NT2/D1 (cell line): ENCODE results near the gene CARHSP1.

Source experiments
- SUZ12 ChIP-seq: IDR thresholded peaks from 2 replicates; pipeline ENCODE4 v1.6.1; 2011; ENCODE audit not compliant: insufficient read length, insufficient read depth; ENCODE audit errors: extremely low read depth
- YY1 ChIP-seq: IDR thresholded peaks from 2 replicates; pipeline ENCODE4 v1.6.1; 2011; ENCODE audit not compliant: insufficient read length, insufficient read depth
- ZNF274 ChIP-seq: IDR thresholded peaks from 2 replicates; pipeline ENCODE4 v1.6.1; 2011; ENCODE audit warnings: mild to moderate bottlenecking, low read depth, low read length

DNA sequence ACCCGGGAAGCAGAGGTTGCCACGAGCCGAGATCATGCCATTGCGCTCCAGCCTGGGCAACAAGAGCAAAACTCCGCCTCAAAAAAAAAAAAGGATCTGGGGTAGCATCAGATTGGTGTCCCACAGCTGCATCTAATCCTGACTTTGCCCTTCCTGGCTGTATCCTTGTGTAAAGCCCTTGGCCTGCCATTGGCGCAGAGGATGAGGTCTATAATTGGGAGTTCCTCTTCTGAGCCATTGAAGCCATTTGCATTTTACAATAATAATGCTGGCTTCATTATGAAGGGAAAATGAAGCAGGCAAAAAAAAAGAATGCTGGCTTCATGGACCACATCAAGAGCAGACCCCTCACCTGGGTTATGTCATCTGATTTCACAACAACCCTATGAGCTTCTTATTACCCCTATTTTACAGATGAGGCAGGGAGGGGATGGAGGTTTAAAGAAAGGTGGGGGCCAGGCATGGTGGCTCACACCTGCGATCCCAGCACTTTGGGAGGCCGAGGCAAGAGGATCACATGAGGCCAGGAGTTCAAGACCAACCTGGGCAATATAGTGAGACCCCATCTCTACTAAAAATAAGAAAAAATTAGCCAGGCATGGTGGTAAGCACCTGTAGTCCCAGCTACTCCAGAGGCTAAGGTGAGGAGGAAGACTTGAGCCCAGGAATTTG lies 12.2 kb upstream of the CARHSP1 start:
- no peak for TF ChIP-seq YY1
- no peak for TF ChIP-seq SUZ12
- no peak for TF ChIP-seq ZNF274
